Body of pancreas (tissue), 4 donors: ENCODE data around the gene HAND1.

Experiments used
- CTCF ChIP-seq, 7 experiments: fragments of 450-650 bp in 4 of 7; fragments of 200-600 bp in 3 of 7; sonication (generic) in 3 of 7; IDR thresholded peaks; one replicate each; pipeline ENCODE4 v1.5.1; 2016 to 2019; ENCODE audit warnings: antibody characterized with exemption in 7 of 7
- POLR2A ChIP-seq, 3 donors: fragments of 450-650 bp; IDR thresholded peaks; one replicate each; pipeline ENCODE4 v1.6.1; 2016; ENCODE audit warnings: antibody characterized with exemption in 3 of 3, mild to moderate bottlenecking in 2 of 3

GRCh38 chr5:154461531-154461930 lies 16.5 kb downstream of the HAND1 start:
- TF ChIP-seq CTCF (IDR thresholded peaks at IDR 0.05): no peak
- no peak for TF ChIP-seq POLR2A (IDR thresholded peaks at IDR 0.05)
